ENCODE data around the gene DDX11. TPM values are rescaled to one million over a fixed set of nuclear protein-coding genes. Genes with fewer than 3 reads are reported as not detected.
"Not testable (repeated sequence)": the region's sequence is repeated elsewhere in the genome, so short reads cannot be mapped to it uniquely, and the experiment has no call there.

DDX11 gene
- total RNA-seq, 2 donors from 2014 or later, result 1.1 to 5.3 TPM

GRCh38 chr12:31086032-31086431 is 12.4 kb downstream of the DDX11 start:
- not testable (repeated sequence) for H3K36me3 ChIP-seq; H3K4me1 ChIP-seq; DNase-seq (ENCODE audit: low spot score); H3K27ac ChIP-seq; H3K9me3 ChIP-seq; H3K27me3 ChIP-seq; H3K4me3 ChIP-seq

GRCh38 chr12:31087486-31087885 is 13.8 kb downstream of the DDX11 start:
- H3K4me3 ChIP-seq; H3K9me3 ChIP-seq; H3K27me3 ChIP-seq; H3K27ac ChIP-seq; DNase-seq (ENCODE audit: low spot score); H3K4me1 ChIP-seq; H3K36me3 ChIP-seq: not testable (repeated sequence)

- not testable (repeated sequence) for H3K27ac ChIP-seq; H3K4me3 ChIP-seq; H3K27me3 ChIP-seq; DNase-seq (ENCODE audit: low spot score); H3K9me3 ChIP-seq; H3K4me1 ChIP-seq; H3K36me3 ChIP-seq
These were observed 14.3 kb downstream of the DDX11 start for GRCh38 chr12:31087956-31088355.

GRCh38 chr12:31089072-31089471 is 15.4 kb downstream of the DDX11 start:
- TF ChIP-seq CTCF (IDR thresholded peaks at IDR 0.05), result no peak
- H3K27ac ChIP-seq, result no peak overlapping the region
- H3K4me3 ChIP-seq, result no peak overlapping the region
- H3K36me3 ChIP-seq, result peaks cover 2% of the 10 kb centered on the region
- H3K27me3 ChIP-seq, result no peaks in the 10 kb centered on the region
- no peak for DNase-seq (ENCODE audit: low spot score)
- H3K9me3 ChIP-seq, result no peaks in the 10 kb centered on the region
- H3K4me1 ChIP-seq, result no peaks in the 10 kb centered on the region

GRCh38 chr12:31091629-31092028 is 18.0 kb downstream of the DDX11 start:
- H3K27me3 ChIP-seq; H3K27ac ChIP-seq; H3K36me3 ChIP-seq; DNase-seq (ENCODE audit: low spot score); H3K4me3 ChIP-seq; H3K4me1 ChIP-seq; H3K9me3 ChIP-seq: not testable (repeated sequence)

GRCh38 chr12:31092718-31093117 is 19.1 kb downstream of the DDX11 start:
- not testable (repeated sequence) for H3K4me1 ChIP-seq; H3K36me3 ChIP-seq; H3K27me3 ChIP-seq; H3K27ac ChIP-seq; H3K4me3 ChIP-seq; DNase-seq (ENCODE audit: low spot score); H3K9me3 ChIP-seq

GRCh38 chr12:31095080-31095860 is 21.6 kb downstream of the DDX11 start:
- H3K9me3 ChIP-seq; H3K4me1 ChIP-seq; H3K4me3 ChIP-seq; DNase-seq (ENCODE audit: low spot score); H3K36me3 ChIP-seq; H3K27ac ChIP-seq; H3K27me3 ChIP-seq: not testable (repeated sequence)

- DNase-seq (ENCODE audit: low spot score), result peak; percentile 43
- H3K4me1 ChIP-seq, H3K36me3 ChIP-seq, H3K9me3 ChIP-seq, H3K27me3 ChIP-seq, H3K27ac ChIP-seq, H3K4me3 ChIP-seq: not testable (repeated sequence)
These were observed 22.8 kb downstream of the DDX11 start for GRCh38 chr12:31096251-31097065.

- not testable (repeated sequence) for H3K9me3 ChIP-seq; H3K27ac ChIP-seq; H3K36me3 ChIP-seq; H3K4me3 ChIP-seq; H3K4me1 ChIP-seq; DNase-seq (ENCODE audit: low spot score); H3K27me3 ChIP-seq
These were observed 24.2 kb downstream of the DDX11 start for GRCh38 chr12:31097819-31098218.

GRCh38 chr12:31098363-31098762 is 24.7 kb downstream of the DDX11 start:
- H3K4me1 ChIP-seq; H3K4me3 ChIP-seq; H3K27ac ChIP-seq; H3K9me3 ChIP-seq; H3K36me3 ChIP-seq; H3K27me3 ChIP-seq; DNase-seq (ENCODE audit: low spot score): not testable (repeated sequence)

- H3K27ac ChIP-seq; H3K4me3 ChIP-seq; H3K9me3 ChIP-seq; H3K27me3 ChIP-seq; DNase-seq (ENCODE audit: low spot score); H3K36me3 ChIP-seq; H3K4me1 ChIP-seq: not testable (repeated sequence)
These were observed 25.1 kb downstream of the DDX11 start for GRCh38 chr12:31098771-31099170.

GRCh38 chr12:31099434-31099833 is 25.8 kb downstream of the DDX11 start:
- not testable (repeated sequence) for H3K4me1 ChIP-seq, H3K9me3 ChIP-seq

GRCh38 chr12:31100503-31101208 is 27.0 kb downstream of the DDX11 start:
- not testable (repeated sequence) for H3K36me3 ChIP-seq, H3K27me3 ChIP-seq

More at GRCh38 chr12:31099434-31099833, 25.8 kb downstream of the DDX11 start:
- not testable (repeated sequence) for H3K27me3 ChIP-seq; H3K36me3 ChIP-seq; DNase-seq (ENCODE audit: low spot score); H3K4me3 ChIP-seq; H3K27ac ChIP-seq

More at GRCh38 chr12:31100503-31101208, 27.0 kb downstream of the DDX11 start:
- DNase-seq (ENCODE audit: low spot score), result peak; percentile 55
- H3K4me1 ChIP-seq, H3K4me3 ChIP-seq, H3K27ac ChIP-seq, H3K9me3 ChIP-seq: not testable (repeated sequence)

Data from right atrium auricular region (tissue), 2 donors.